Stomach smooth muscle (tissue), 2 donors: ENCODE data around the gene LIN7B.

ENCODE experiments used
- H3K27ac ChIP-seq: one replicate; pipeline ENCODE4 v1.7.0; 2013; ENCODE audit warnings: mild to moderate bottlenecking, low read length, inconsistent platforms
- H3K27me3 ChIP-seq, 2 donors: one replicate each; pipeline ENCODE4 v1.7.0; 2013; ENCODE audit warnings: low read length in 2 of 2; ENCODE audit not compliant: insufficient read depth in 2 of 2, control insufficient read depth in 1 of 2
- H3K36me3 ChIP-seq, 2 donors: one replicate each; pipeline ENCODE4 v1.7.0; 2013; ENCODE audit warnings: low read length in 2 of 2; ENCODE audit not compliant: control insufficient read depth in 2 of 2, insufficient read depth in 2 of 2
- H3K4me1 ChIP-seq: one replicate; pipeline ENCODE4 v1.7.0; 2013; ENCODE audit warnings: low read length; ENCODE audit not compliant: control insufficient read depth, insufficient read depth
- H3K4me3 ChIP-seq, 2 donors: one replicate each; pipeline ENCODE4 v1.7.0; 2013; ENCODE audit warnings: low read length in 2 of 2
- H3K9ac ChIP-seq, 2 donors: one replicate each; pipeline ENCODE4 v1.7.0; 2013; ENCODE audit warnings: low read length in 2 of 2, mild to moderate bottlenecking in 1 of 2
- H3K9me3 ChIP-seq, 2 donors: one replicate each; pipeline ENCODE4 v1.7.0; 2013; ENCODE audit warnings: low read length in 2 of 2; ENCODE audit not compliant: control insufficient read depth in 2 of 2
- donor health status: healthy.
- donor health status: Pancreatic carcinoma.

LIN7B gene

GRCh38 chr19:49148784-49149651, 34.8 kb downstream of the LIN7B start:
- no peaks in the 10 kb centered on the region for H3K9me3 ChIP-seq
- H3K27ac ChIP-seq = peak overlapping the region; percentile 71
- H3K4me1 ChIP-seq = peaks cover 49% of the 10 kb centered on the region
- H3K36me3 ChIP-seq = no peaks in the 10 kb centered on the region
- H3K4me3 ChIP-seq = peak overlapping the region; percentile 93 to 95
- H3K9ac ChIP-seq = peak overlapping the region; percentile 56 to 80
- H3K27me3 ChIP-seq = no peaks in the 10 kb centered on the region

GRCh38 chr19:49149652-49150105, 35.5 kb downstream of the LIN7B start:
- H3K4me3 ChIP-seq = peak overlapping the region; percentile 93 to 95
- peak overlapping the region; percentile 71 for H3K27ac ChIP-seq
- peaks cover 52% of the 10 kb centered on the region for H3K4me1 ChIP-seq
- H3K36me3 ChIP-seq = no peaks in the 10 kb centered on the region
- no peaks in the 10 kb centered on the region for H3K9me3 ChIP-seq
- H3K27me3 ChIP-seq = no peaks in the 10 kb centered on the region
- peak overlapping the region; percentile 56 to 80 for H3K9ac ChIP-seq

- Histone ChIP-seq H3K27me3 (no peaks in the 10 kb centered on the region), H3K27ac (peak overlapping the region; percentile 71), H3K4me1 (peaks cover 50% of the 10 kb centered on the region)
Measured at GRCh38 chr19:49150106-49150943, 36.2 kb downstream of the LIN7B start.

GRCh38 chr19:49150944-49151243, 36.7 kb downstream of the LIN7B start:
- Histone ChIP-seq H3K9me3 (no peaks in the 10 kb centered on the region), H3K27me3 (no peaks in the 10 kb centered on the region), H3K27ac (no peak overlapping the region), H3K4me1 (peaks cover 44% of the 10 kb centered on the region), H3K4me3 (peak overlapping the region; percentile 93 to 95), H3K36me3 (no peaks in the 10 kb centered on the region), H3K9ac (peak overlapping the region; percentile 21 to 56)

More at GRCh38 chr19:49150106-49150943, 36.2 kb downstream of the LIN7B start:
- H3K9me3 ChIP-seq = no peaks in the 10 kb centered on the region
- H3K36me3 ChIP-seq = no peaks in the 10 kb centered on the region
- H3K9ac ChIP-seq = peak overlapping the region; percentile 56 to 80
- peak overlapping the region; percentile 93 to 95 for H3K4me3 ChIP-seq

- Histone ChIP-seq H3K9ac (peak overlapping the region in 1 of 2 donors; percentile 21), H3K27me3 (no peaks in the 10 kb centered on the region), H3K4me1 (peaks cover 38% of the 10 kb centered on the region), H3K36me3 (no peaks in the 10 kb centered on the region), H3K27ac (no peak overlapping the region), H3K9me3 (no peaks in the 10 kb centered on the region), H3K4me3 (peak overlapping the region in 1 of 2 donors; percentile 93)
Measured at GRCh38 chr19:49151267-49152118, 37.3 kb downstream of the LIN7B start.

GRCh38 chr19:49152119-49152550, 38.0 kb downstream of the LIN7B start:
- Histone ChIP-seq H3K27ac (no peak overlapping the region), H3K4me1 (peaks cover 39% of the 10 kb centered on the region), H3K36me3 (no peaks in the 10 kb centered on the region), H3K9me3 (no peaks in the 10 kb centered on the region), H3K27me3 (no peaks in the 10 kb centered on the region), H3K4me3 (no peak overlapping the region), H3K9ac (no peak overlapping the region)

GRCh38 chr19:49153167-49153809, 39.1 kb downstream of the LIN7B start:
- H3K4me3 ChIP-seq = no peak overlapping the region
- no peaks in the 10 kb centered on the region for H3K27me3 ChIP-seq
- peaks cover 48% of the 10 kb centered on the region for H3K4me1 ChIP-seq
- H3K9ac ChIP-seq = no peak overlapping the region
- no peaks in the 10 kb centered on the region for H3K9me3 ChIP-seq
- no peaks in the 10 kb centered on the region for H3K36me3 ChIP-seq
- H3K27ac ChIP-seq = no peak overlapping the region

GRCh38 chr19:49154279-49154678, 40.1 kb downstream of the LIN7B start:
- Histone ChIP-seq H3K9me3 (no peaks in the 10 kb centered on the region), H3K9ac (no peak overlapping the region), H3K27me3 (no peaks in the 10 kb centered on the region), H3K27ac (no peak overlapping the region), H3K36me3 (no peaks in the 10 kb centered on the region), H3K4me3 (no peak overlapping the region), H3K4me1 (peaks cover 46% of the 10 kb centered on the region)

GRCh38 chr19:49155005-49155819, 41.0 kb downstream of the LIN7B start, which contains the start of gene HRC:
Gene HRC, minus strand, starts transcription at chr19:49155396. Its CDS starts 159 bp downstream, at chr19:49155237.
- Histone ChIP-seq H3K27me3 (no peaks in the 10 kb centered on the region), H3K9ac (no peak within 1 kb of the TSS), H3K36me3 (no peaks in the 10 kb centered on the region), H3K27ac (no peak within 1 kb of the TSS), H3K9me3 (no peaks in the 10 kb centered on the region), H3K4me3 (peak within 1 kb of the TSS in 1 of 2 donors; percentile 22), H3K4me1 (peaks cover 37% of the 10 kb centered on the region)
